ENCODE results near the gene ZKSCAN5. TPM values are rescaled to one million over a fixed set of nuclear protein-coding genes. Genes with fewer than 3 reads are reported as not detected.
A peak's percentile ranks its signal among the peaks of the same experiment; 100 is the strongest.

Gene ZKSCAN5
- total RNA-seq, 1 donor from 2014 or later = 6.2 TPM

DNA sequence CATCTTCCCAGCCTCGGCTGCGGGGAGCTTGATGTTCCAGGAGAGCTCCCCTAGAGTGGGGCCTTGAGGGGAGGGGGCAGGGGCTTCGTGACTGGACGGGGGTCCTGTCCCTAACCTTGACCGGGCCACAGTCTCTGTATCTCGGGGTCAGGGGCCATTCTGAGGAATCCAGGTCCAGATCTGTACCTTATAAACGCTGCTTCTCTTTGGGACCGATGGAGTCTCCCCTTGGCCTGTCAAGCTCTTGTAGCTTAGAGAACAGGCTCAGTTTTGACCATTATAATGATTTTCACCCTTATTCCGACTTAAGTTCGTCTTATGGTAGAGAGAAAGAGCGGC, 831 bp downstream of the ZKSCAN5 start:
- Histone ChIP-seq H3K4me1 (peaks cover 41% of the 10 kb centered on the region), H3K36me3 (peaks cover 7% of the 10 kb centered on the region), H3K27ac (peak overlapping the region; percentile 92), H3K27me3 (ENCODE audit: low read depth) (no peaks in the 10 kb centered on the region), H3K9me3 (no peaks in the 10 kb centered on the region), H3K4me3 (peak overlapping the region; percentile 85)
- intact Hi-C loops (cut with DNase I) = no loop called here
- ATAC-seq (no peak), DNase-seq (no peak)
- TF ChIP-seq, protein P1, sequence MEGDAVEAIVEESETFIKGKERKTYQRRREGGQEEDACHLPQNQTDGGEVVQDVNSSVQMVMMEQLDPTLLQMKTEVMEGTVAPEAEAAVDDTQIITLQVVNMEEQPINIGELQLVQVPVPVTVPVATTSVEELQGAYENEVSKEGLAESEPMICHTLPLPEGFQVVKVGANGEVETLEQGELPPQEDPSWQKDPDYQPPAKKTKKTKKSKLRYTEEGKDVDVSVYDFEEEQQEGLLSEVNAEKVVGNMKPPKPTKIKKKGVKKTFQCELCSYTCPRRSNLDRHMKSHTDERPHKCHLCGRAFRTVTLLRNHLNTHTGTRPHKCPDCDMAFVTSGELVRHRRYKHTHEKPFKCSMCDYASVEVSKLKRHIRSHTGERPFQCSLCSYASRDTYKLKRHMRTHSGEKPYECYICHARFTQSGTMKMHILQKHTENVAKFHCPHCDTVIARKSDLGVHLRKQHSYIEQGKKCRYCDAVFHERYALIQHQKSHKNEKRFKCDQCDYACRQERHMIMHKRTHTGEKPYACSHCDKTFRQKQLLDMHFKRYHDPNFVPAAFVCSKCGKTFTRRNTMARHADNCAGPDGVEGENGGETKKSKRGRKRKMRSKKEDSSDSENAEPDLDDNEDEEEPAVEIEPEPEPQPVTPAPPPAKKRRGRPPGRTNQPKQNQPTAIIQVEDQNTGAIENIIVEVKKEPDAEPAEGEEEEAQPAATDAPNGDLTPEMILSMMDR (IDR thresholded peaks at IDR 0.05) = no peak

DNA sequence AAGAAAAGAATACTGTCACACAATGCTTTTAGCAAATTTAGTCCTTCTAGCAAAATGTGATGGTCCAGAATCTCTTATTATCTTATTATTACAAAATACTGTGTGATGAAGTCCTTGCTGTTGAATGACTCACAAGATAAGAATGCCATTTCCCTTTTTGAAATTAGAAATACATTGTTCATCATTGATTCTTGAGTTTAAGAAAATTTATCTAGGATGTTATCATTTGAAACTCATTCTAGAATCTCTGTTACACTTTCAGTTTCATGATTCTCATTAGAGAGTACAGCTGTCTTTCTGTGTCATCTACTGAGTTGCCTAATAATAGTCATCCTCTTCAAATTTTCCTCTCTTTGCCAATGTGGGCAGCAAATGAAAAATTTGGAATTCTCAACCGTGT, 9.6 kb downstream of the ZKSCAN5 start:
- Histone ChIP-seq H3K4me3 (no peak overlapping the region), H3K9me3 (no peaks in the 10 kb centered on the region), H3K4me1 (no peaks in the 10 kb centered on the region), H3K27ac (no peak overlapping the region), H3K36me3 (peaks cover 85% of the 10 kb centered on the region), H3K27me3 (ENCODE audit: low read depth) (no peaks in the 10 kb centered on the region)
- no peak for DNase-seq
- intact Hi-C loops (cut with DNase I) = no loop called here
- TF ChIP-seq, protein P1 (IDR thresholded peaks at IDR 0.05) = no peak
- no peak for ATAC-seq

DNA sequence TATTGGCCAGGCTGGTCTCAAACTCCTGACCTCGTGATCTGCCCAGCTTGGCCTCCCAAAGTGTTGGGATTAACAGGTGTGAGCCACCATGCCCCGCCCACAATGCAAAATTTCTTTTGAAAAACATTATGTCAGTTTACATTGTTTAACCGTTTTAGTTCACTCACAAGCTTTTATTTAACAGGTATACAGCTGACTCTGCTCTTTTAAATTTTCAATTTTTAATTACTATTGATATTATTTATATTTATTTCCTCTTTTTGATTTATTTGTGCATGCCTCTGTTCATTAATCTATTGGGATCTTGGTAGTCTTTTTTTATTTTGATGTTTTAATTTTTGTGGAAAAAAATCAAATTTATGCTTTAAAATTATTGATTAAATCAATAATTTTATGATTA, 16.9 kb downstream of the ZKSCAN5 start:
- H3K27ac ChIP-seq = no peak overlapping the region
- DNase-seq (no peak), ATAC-seq (no peak)
- H3K36me3 ChIP-seq = peaks cover 87% of the 10 kb centered on the region
- TF ChIP-seq, protein P1 (IDR thresholded peaks at IDR 0.05) = no peak
- no peaks in the 10 kb centered on the region for H3K9me3 ChIP-seq
- H3K4me3 ChIP-seq = no peak overlapping the region
- no peaks in the 10 kb centered on the region for H3K4me1 ChIP-seq
- no peaks in the 10 kb centered on the region for H3K27me3 ChIP-seq (ENCODE audit: low read depth)
- intact Hi-C loops (cut with DNase I) = no loop called here

DNA sequence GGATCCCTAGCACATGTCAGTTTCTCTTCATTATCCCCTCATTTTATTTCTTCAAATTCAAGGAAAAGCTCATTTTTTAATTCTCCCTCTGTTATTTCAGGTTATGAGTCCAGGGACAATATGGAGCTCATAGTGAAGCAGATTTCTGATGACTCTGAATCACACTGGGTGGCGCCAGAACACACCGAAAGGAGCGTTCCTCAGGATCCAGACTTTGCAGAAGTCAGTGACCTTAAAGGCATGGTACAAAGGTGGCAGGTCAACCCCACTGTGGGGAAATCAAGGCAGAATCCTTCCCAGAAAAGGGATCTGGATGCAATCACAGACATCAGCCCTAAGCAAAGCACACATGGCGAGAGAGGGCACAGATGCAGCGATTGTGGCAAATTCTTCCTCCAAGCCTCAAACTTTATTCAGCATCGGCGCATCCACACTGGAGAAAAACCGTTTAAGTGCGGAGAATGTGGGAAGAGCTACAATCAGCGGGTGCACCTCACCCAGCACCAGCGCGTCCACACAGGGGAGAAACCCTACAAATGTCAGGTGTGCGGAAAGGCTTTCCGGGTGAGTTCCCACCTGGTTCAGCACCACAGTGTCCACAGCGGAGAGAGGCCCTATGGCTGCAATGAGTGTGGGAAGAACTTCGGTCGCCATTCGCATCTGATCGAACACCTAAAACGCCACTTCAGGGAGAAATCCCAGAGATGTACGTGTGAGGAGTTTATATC, 21.4 kb downstream of the ZKSCAN5 start:
- DNase-seq = no peak
- H3K27me3 ChIP-seq (ENCODE audit: low read depth) = no peaks in the 10 kb centered on the region
- intact Hi-C loops (cut with DNase I) = no loop called here
- H3K4me3 ChIP-seq = no peak overlapping the region
- H3K9me3 ChIP-seq = peaks cover 14% of the 10 kb centered on the region
- TF ChIP-seq, protein P1 (IDR thresholded peaks at IDR 0.05) = no peak
- no peak overlapping the region for H3K27ac ChIP-seq
- ATAC-seq = no peak
- H3K4me1 ChIP-seq = no peaks in the 10 kb centered on the region
- H3K36me3 ChIP-seq = peaks cover 79% of the 10 kb centered on the region

DNA sequence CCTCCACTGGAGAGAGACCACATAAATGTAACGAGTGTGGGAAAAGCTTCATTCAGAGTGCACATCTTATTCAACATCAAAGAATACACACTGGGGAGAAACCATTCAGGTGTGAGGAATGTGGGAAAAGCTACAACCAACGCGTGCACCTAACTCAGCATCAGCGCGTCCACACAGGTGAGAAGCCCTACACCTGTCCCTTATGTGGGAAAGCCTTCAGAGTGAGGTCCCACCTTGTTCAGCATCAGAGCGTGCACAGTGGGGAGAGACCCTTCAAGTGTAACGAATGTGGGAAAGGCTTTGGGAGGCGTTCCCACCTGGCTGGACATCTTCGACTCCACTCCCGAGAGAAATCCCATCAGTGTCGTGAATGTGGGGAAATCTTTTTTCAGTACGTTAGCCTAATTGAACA, 26.9 kb downstream of the ZKSCAN5 start:
- ATAC-seq (no peak), DNase-seq (no peak)
- intact Hi-C loops (cut with DNase I) = no loop called here
- Histone ChIP-seq H3K9me3 (peaks cover 47% of the 10 kb centered on the region), H3K27ac (no peak overlapping the region), H3K36me3 (peaks cover 43% of the 10 kb centered on the region), H3K27me3 (ENCODE audit: low read depth) (no peaks in the 10 kb centered on the region), H3K4me1 (no peaks in the 10 kb centered on the region), H3K4me3 (no peak overlapping the region)
- TF ChIP-seq, protein P1 (IDR thresholded peaks at IDR 0.05) = no peak

Measured in lower lobe of right lung (tissue), 2 donors.